HG03354 (cell line): ENCODE data around the gene CAV3.

Source experiments
- ATAC-seq: cut with Tn5 transposase; IDR thresholded peaks from one replicate; pipeline ENCODE4 v1.9.1; 2021; ENCODE audit warnings: mild to moderate bottlenecking; ENCODE audit not compliant: unreplicated experiment, poor library complexity, severe bottlenecking

The CAV3 gene

DNA sequence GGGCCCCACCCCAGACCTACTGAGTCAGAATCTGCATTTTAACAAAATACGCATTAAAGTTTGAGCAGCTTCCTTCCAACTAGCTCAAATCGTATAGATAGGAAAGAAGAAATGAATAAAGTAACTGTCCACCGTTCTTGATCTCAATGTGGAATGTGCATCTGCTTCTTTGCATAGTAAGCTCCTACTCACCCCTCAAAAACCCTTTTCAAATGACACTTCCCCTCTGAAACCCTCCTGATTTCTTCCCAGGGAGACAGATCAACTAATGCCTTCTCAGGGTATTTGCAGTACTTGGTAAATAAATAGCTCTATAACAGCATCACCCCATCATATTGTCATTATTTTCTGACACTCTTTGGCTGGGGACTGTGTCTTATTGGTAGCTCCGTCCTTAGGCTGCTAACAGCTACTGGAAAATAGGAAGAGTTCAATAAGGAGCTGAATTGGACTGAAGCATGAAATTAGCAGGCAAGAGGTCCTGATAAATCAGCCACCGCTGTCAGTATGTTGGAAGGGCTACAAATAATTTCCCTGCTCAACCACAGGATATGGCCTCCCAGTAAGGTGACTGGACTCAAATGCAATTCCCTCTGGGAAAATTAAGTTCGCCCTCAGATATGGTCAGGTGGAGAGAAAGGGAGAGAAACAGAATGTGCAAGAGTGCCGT lies 25.6 kb downstream of the CAV3 start:
- ATAC-seq = no peak

DNA sequence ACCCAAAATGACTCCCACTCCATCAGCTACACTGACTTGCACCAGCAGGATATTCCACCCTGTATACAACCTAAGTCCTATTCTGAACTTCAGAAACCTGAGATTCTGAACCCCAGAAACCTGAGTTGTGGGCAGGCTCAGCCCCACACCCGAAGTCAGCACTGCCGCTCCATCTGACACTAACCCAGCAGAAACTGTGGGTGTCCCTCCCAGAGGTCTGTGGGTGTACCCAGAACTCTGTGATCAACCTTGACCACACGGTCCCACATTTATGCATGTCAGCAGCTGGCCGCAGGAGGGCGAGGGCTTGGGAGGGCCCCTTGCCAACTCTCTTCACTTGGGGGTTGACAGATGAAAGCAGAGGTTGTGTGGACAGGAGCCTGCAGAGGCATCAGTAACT lies 26.5 kb downstream of the CAV3 start:
- ATAC-seq = no peak

DNA sequence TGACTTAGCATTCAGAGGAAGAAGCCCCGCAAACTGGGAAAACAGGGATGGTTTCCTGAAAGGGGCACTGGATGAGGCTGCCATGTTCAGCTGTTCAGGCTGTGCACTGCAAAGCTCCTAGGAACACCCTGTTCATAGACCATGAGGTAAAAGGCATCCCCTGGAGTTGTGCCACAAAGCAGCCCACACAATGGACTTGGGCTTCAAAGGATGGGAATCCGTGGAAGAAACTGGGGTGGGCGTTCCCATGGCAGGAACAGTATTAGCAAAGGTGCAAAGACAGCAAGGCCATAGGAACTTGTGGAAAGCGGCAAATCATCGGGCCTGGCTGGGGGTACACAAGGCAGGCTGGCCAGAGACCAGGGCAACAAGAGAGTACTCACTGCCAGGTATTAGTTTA lies 26.9 kb downstream of the CAV3 start:
- ATAC-seq = no peak

DNA sequence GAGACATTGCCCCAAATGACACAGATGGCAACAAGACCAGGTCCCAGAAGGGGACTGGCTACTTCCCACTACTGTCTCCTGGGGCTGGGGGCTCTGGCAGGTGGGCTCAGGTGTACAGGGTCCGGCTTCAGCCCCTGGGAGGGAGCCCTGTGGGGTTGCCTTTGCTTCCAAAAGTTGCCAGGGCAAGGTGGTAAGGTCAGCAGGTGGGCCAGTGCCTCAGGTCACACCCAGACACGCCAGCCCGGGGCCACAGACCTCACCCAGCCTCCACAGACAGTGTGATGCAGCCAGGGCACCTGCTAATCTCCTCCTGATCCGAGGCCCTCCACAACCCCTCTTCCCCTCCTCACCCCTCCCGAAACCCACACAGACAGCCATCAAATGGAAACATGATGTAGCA lies 28.3 kb downstream of the CAV3 start:
- ATAC-seq = no peak

DNA sequence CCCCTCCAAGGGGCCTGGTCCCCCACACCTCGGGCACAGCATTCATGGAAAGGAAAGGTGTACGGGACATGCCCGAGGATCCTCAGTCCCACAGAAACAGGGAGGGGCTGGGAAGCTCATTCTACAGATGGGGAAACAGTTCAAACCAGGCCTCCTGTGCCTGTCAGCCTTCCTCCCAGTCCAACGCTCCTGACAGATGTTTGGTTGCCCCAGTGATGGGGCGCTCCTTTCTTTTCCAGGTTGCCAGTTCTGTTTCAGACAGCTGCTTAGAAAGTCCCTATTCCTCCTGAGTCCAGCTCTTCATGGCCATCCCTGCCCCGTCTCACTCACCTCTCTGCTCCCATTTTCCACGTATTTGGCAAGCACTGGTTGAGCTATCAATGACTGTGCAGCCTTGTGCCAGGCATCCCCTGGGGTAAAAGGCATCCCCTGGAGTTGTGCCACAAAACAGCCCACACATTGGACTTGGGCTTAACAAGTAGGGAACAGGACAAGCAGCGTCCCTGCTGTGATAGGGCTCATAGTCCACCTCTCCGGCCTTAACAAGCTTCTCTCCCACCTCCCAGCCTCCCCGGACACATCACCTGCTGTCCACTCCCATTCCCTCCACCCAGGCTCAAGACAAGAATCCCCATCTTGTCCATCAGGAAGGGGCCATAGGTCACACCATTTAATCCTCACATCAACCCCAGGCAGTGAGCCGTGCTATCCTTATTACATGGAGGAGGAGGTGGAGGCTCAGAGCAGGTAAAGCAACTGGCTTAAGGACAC lies 29.2 kb downstream of the CAV3 start:
- no peak for ATAC-seq

DNA sequence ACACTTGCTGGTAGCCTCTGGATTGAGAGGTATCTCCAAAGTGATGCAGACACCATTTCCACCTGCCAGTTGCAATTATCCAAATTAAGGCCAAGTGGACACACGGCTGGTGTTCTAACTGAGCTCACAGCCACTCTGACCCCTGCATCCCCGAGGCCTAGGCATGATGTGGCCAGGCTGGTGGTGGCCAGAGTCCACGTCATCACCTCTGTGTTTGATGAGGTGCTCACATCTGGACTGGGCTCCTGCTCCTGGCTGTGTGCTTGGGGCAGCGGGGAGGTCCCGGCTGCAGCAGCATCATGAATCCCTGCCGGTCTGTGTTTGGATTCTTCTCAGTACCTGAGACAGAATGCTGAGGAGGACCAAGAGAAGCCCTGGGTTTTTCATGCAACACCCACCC lies 30.9 kb downstream of the CAV3 start:
- ATAC-seq = no peak

DNA sequence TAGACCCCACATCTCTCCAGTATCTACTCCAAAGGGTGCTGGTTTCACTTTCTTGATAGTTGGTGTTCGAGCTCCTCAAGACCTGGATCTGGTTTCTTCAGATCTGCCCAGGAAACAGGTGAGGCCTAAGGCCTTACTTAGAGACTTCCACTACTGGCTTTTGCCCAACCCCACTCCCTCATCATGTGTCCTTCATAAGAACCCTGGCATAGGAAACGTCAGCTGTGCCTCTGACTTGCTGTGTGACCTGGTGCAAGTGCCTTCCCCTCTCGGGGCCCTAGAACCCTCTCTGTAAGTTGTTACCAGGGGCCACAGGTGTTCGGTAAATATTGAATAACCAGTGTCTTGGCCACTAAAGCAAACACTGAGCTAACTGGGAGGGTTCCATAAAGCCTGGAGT lies 31.9 kb downstream of the CAV3 start:
- ATAC-seq = no peak

DNA sequence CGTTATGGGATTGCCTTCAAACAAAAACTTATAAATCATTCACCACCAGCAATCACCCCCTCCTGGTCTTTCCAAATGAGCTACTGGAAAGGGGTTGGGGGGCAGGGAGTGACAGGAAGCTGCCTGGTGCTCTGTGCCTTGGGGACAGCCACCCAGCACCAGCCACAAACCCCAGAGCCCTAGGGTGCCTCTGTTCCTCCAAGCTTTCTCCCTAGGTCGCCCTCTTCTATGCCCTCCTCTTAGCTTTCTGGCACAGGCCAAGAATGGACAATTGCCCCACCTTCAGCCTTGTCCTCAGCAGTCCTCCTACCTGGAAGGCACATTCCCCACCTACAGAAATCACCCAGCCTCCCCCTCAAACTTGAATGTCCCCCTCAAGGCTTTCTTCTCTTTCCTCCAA lies 32.5 kb downstream of the CAV3 start:
- ATAC-seq = no peak

DNA sequence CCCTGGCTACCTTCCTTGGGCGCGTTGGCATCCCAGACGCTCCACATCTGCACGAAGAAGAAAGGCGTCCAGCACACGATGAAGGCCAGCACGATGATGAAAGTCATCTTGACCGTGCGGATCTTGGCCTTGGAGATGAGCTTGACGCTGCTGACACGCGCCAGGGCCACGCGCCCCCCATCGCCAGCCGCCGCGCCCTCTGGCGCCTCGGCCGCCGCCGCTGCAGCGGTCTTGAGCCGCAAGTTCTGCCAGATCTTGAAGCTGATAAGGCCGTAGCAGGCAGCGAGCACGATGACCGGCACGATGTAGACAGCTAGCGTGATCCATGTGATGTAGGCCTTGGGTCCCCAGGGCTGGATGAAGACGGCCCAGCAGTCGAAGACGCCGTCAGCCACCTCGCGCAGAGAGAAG lies 33.7 kb downstream of the CAV3 start:
- ATAC-seq = peak; percentile 11

DNA sequence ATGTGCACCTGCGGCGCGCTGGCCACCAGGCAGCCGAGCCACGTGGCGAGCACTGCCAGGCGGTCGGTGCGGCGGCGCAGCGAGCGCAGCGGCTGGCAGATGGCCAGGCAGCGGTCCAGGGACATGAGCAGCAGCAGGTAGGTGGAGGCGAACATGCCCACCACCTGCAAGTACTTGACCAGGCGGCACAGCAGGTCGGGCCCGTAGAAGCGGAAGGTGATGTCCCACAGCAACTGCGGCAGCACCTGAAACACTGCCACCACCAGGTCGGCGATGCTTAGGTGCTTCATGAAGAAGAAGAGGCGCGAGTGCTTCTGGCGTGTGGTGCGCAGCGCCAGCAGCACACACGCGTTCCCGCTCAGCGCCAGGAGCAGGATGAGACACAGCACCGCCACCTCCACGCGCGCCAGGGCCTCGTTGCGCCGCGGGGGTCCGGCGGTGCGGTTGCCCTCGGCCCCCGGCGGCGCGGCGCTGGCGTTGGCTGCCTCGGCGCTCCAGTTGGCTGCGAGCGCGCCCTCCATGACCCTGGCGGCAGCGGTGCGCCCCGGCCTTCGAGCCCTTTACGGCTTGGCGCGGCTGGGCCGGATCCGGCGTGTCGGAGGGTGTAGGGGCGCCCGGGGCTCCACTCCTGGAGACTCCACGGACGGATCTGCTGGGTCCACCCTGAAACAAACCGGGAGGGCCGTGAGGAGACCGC lies 34.2 kb downstream of the CAV3 start:
- peak; percentile 62 for ATAC-seq

DNA sequence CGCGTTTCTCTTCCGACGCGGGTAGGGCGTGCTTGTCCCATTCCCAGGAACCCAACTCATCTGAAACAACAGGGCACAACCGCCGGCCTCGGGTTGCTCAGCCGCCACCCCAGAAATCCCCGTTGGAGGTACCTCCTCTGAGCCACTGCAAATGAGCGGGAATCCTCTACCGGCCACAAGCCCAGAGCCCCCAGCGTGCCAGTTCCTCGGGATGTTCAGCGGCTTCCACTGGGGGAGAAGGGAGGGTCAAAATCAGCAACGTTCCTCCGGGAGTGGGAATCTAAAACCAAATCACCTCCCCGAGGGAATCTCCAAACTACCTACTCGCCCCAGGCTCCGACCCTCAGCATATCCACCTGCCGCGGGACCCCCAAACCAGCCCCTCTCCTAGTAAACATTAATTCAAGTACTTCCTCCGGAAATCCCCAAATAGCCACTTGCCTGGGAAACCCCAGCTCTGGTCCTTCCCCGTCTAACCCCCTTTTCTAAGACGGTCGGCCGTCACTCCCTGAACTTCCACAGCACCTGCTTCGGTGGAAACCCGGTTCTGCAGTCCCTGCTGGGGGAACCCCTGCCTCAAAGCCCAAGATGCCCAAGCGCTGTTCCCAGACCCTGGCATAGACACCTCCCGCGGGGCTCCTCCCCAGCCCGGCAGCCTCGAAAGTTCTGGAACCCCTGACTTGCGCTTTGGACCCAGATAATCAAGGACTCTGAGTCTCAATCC lies 34.9 kb downstream of the CAV3 start:
- ATAC-seq = peak; percentile 25

DNA sequence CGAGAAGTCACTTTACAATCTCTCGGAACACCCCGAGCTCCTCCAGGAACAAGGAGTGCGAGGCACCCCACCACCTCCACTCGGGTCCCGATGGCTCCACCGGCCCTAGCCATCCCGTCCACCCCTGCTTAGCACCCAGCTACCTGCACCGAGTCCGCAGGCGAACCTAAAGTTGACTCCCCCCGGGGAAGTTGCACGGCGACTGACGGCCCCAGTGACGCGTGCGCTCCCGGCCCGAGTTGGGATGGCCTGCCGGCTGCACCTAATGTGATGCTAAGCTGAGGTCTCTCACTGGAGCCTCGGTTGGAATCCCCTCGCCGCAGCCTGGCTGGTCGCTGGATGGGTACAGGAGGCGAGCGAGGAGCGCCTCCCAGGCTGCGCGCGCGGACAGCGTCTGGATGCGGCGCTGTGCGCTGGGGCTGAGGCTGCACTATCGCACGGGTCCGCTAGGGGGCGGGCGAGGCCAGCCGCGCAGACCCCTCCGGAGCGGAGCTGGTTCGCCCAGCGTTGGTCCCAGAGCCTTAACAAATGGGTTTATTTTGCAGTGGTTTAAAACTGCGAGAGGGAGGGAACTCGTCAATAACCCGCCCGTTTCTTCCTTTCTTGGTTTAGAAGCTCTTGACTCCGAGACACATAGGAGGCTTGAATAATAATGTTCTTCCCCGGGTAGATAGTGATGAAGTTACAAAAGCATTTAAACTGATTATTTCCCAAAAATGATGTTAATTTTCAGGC lies 35.7 kb downstream of the CAV3 start, which contains the start of gene OXTR:
Gene OXTR (minus strand): TSS at position 526 of the 735 bp plus-strand sequence. CDS start 1,426 bp downstream, outside the sequence.
- ATAC-seq = peak; percentile 62

DNA sequence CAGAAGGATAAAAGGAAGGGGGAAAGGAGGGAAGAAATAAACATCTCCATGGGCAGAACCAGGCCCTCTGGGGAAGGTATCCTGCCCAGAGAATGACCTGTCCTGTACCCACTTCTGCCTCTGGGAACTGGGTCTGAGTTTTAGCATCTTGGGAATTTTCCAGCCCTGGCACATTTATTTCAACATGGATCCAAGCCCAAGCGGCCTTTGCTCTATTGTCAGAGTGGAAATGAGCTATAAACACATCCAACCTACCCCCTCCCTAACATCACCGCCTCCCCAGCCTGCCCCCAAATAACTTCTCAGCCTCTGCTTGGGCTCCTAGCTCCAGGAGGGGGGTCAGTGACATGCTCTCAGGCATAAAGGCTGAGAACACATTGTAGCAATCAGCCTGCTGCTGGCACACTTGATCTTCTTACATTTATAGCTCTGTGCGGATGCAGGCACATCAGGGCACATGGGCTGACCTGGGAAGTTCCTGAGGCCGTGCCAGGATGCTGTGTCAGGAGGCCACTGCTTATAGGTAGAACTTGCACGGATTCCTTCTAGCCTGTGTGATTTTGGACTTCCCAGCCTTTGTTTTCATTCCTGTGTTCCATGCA lies 40.4 kb downstream of the CAV3 start:
- no peak for ATAC-seq

DNA sequence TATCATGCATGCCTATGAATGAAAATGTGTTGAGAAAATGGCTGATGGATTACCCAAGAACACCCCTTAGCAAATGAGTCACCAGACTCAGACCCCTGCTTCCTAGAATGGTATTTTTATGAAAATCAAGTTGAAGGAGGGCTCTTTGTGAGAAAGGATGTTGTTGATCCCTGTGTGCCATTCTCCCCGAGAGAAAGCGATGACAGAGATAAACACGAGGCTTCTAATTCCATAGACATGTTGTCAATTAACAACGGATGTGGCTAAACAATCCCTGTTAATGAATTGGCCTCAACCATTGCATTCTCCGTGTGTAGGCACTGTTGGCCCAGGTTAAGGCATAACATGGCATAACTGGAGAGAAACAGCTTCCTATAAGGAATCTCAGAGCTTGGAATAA lies 41.6 kb downstream of the CAV3 start:
- no peak for ATAC-seq

DNA sequence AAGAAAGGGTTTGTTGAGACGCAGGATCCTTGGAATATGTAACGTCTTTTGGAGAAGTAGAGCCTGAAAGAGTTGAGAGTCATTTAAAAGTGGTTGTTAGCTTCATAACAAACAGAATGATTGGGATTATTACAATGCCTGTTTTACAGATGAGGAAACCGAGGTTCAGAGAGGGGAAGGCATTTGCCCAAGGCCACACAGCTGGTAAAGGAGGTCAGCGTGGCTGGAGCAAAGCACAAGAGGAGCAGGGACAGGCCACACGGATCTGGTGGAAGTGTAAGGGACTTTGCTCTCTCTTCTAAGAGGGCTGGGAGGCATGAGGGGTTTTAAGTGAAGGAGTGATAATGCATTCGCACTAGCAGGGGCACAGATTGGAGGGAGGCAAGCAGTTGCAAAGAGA lies 42.0 kb downstream of the CAV3 start:
- ATAC-seq = no peak

DNA sequence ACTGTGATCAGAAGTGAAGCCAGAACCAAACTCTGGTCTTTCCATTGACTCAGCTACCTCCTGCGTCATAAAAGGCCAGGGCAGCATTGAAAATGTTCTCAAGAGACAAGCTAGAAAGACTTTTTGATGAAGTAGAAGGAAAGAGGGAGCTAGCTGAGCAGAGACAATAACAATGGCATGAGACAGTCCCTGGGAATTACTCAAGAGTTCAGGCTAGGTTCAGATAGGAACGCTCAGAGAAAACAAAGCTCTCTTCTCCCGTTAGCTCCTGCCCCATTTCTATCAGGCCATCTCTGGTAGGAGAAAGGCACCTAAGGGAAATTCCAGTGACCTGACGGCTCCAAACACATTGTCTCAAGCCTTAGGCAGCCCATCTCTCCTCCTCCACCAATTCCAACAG lies 42.8 kb downstream of the CAV3 start:
- ATAC-seq = no peak

DNA sequence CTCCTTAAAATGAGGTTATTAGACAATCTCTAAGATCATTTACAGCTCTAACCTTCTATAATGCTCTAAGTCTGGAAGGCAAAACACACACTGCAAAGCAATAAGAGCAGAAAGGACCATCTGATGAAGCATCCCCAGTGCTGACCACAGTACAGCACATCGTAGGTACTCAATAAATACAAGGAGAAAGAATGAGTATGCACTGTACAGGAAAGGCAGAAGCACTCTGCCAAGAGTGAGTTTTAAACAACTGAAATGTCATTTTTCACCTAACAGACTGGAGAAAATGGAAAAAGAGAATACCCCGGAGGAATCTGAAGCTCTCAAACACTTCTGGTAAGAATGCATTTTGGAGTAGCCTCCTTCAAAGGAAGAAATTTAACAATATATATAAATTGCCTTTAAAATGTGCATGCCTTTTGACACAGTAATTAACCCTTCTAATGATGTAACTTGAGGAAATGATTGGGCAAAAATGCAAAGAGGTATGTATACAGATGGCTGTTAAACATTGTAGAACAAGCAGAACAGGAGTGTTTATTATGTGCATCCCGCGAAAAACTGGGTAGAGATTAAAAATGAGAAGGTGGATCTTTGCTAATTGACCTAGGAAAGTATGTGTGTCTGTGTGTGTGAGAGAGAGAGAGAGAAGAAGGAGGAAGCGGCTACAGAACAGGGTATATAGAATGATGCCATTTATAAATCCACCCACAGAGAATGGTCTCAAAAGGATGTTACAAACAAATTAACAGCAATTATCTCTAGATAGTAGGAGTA lies 43.8 kb downstream of the CAV3 start:
- ATAC-seq = no peak

DNA sequence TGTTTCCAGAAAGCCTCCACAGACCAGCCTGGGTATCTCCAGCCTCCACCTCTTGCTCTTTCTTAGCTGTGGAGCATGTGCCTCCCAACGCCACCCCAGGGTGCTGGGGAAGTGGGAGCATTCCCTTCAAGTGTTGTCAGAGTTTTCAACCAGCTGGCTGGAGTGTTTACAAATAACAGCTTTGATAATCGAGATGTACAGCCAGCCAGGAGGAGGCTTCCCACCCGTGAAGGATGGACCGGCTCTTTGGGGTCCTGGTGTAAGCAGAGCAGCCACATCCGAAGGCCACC lies 44.3 kb downstream of the CAV3 start:
- ATAC-seq = no peak

DNA sequence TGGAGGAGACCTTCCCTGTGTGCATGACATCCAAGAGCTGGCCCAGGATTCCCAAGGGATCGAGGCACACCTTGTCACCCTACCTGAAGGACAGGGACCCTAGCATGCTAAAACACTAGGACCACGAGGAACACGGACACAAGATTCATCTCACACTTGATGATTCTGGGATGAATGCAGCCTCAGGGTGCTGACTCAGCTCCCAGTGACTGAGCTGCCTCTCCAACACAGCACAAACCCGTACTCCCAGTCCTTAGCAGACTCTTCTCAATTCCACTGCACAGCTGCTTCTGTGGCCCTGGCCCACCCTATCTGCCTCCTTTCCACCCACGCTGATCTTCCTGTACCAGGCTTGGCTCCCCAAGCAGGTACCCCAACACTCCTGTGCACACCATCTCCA lies 44.9 kb downstream of the CAV3 start:
- no peak for ATAC-seq
